HepG2 (cell line): Measurements from ENCODE around the gene C5orf58. TPM values are rescaled to one million over a fixed set of nuclear protein-coding genes. Genes with fewer than 3 reads are reported as not detected.

Experiments
- ATAC-seq: fragments of 200-7000 bp; cut with Tn5 transposase; 3 replicates; pipeline ENCODE4 v1.9.1; 2020; ENCODE audit warnings: mild to moderate bottlenecking, moderate library complexity
- BruUV-seq: library from RNA; stranded (reverse); fragments of 400-500 nt; replicated peaks from 2 replicates; lab custom pipeline; 2021; lab: Mats Ljungman, UMichigan
- CTCF ChIA-PET: fragments of 300-600 bp; formaldehyde crosslinking; extraction: SDS; loops from one replicate; lab custom pipeline; 2021; ENCODE audit warnings: low total read pairs, inconsistent platforms, low intra/inter-chr PET ratio; lab: Yijun Ruan, JAX
- POLR2A ChIA-PET: fragments of 350-600 bp; sonication (Branson Sonifier 250); formaldehyde crosslinking; loops from one replicate; lab custom pipeline; 2020; ENCODE audit warnings: antibody characterized with exemption, inconsistent platforms; lab: Yijun Ruan, JAX
- DNase-seq: peaks from one replicate; pipeline ENCODE4 v3.0.0-alpha.2; 2015; ENCODE audit warnings: low spot score
- FAIRE-seq: peaks from 3 replicates; lab custom pipeline; 2011; peaks lifted over from hg19 to GRCh38; lab: Jason Lieb, UNC
- H2AFZ ChIP-seq: one replicate; pipeline ENCODE4 v1.6.1; 2011; ENCODE audit warnings: low read length, inconsistent platforms
- H3K27ac ChIP-seq: fragments of 300-600 bp; 3 replicates; pipeline ENCODE4 v1.8.0; 2011; ENCODE audit warnings: mixed run types, mild to moderate bottlenecking, mixed read lengths, low read length, inconsistent platforms; ENCODE audit not compliant: insufficient read depth; ENCODE audit errors: extremely low read length
- H3K27me3 ChIP-seq, 2 experiments: fragments of 200-600 bp in 1 of 2; 2 replicates in 1 of 2; 3 replicates in 1 of 2; pipeline versions ENCODE4 v1.6.0 to v1.8.0; 2011; ENCODE audit warnings: low read length in 2 of 2, mild to moderate bottlenecking in 2 of 2, moderate library complexity in 2 of 2, inconsistent platforms in 1 of 2; ENCODE audit not compliant: insufficient read depth in 2 of 2, control insufficient read depth in 1 of 2
- H3K36me3 ChIP-seq, 2 experiments: fragments of 200-600 bp in 1 of 2; replicated peaks in 1 of 2; 2 replicates in 1 of 2; 3 replicates in 1 of 2; pipeline versions ENCODE4 v1.5.1 to v1.8.0; 2011; ENCODE audit warnings: low read length in 2 of 2, inconsistent platforms in 1 of 2; ENCODE audit not compliant: insufficient read depth in 2 of 2, control insufficient read depth in 1 of 2
- H3K4me1 ChIP-seq: 2 replicates; pipeline ENCODE4 v1.5.1; 2012; ENCODE audit warnings: low read length, inconsistent platforms; ENCODE audit not compliant: insufficient read depth
- H3K4me2 ChIP-seq: 2 replicates; pipeline ENCODE4 v1.6.0; 2011; ENCODE audit warnings: low read depth, low read length, inconsistent platforms
- H3K4me3 ChIP-seq, 3 experiments: fragments of 200-600 bp in 1 of 3; sonication (generic), shearing (Covaris generic) in 1 of 3; replicated peaks in 1 of 3; 2 replicates each; pipeline ENCODE4 v1.5.1; 2011 to 2016; ENCODE audit warnings: low read length in 3 of 3, inconsistent platforms in 2 of 3, low read depth in 2 of 3, mild to moderate bottlenecking in 2 of 3, control low read depth in 1 of 3, mixed read lengths in 1 of 3; ENCODE audit not compliant: insufficient read depth in 1 of 3
- H3K79me2 ChIP-seq: one replicate; pipeline ENCODE4 v1.6.1; 2011; ENCODE audit warnings: low read length, inconsistent platforms; ENCODE audit not compliant: insufficient read depth
- H3K9ac ChIP-seq: 2 replicates; pipeline ENCODE4 v1.6.0; 2011; ENCODE audit warnings: mild to moderate bottlenecking, low read depth, low read length, inconsistent platforms; ENCODE audit not compliant: insufficient read depth
- H3K9me3 ChIP-seq: 2 replicates; pipeline ENCODE4 v1.5.1; 2012; ENCODE audit warnings: mild to moderate bottlenecking, low read length
- H4K20me1 ChIP-seq: 2 replicates; pipeline ENCODE4 v1.6.0; 2011; ENCODE audit warnings: inconsistent platforms, mild to moderate bottlenecking, low read length, moderate library complexity; ENCODE audit not compliant: insufficient read depth
- DNMT3B ChIP-seq: conservative IDR thresholded peaks from 2 replicates; pipeline ENCODE4 v1.6.1; 2016; ENCODE audit warnings: missing biosample characterization, control low read depth
- HMGXB3 ChIP-seq: sonication (generic); formaldehyde crosslinking; IDR thresholded peaks from 2 replicates; pipeline ENCODE4 v1.4.0; 2020; ENCODE audit warnings: missing genetic modification reagents, borderline replicate concordance
- MIXL1 ChIP-seq: IDR thresholded peaks from 2 replicates; pipeline ENCODE4 v1.6.1; 2016
- NPAS2 ChIP-seq: sonication (generic); formaldehyde crosslinking; IDR thresholded peaks from 2 replicates; pipeline ENCODE4 v1.8.0; 2022; ENCODE audit warnings: mild to moderate bottlenecking, missing genetic modification reagents, borderline replicate concordance
- POGK ChIP-seq: sonication (generic); formaldehyde crosslinking; conservative IDR thresholded peaks from 2 replicates; pipeline ENCODE4 v1.8.0; 2022; ENCODE audit warnings: mild to moderate bottlenecking, moderate library complexity, missing genetic modification reagents
- POLR2A ChIP-seq, 2 experiments: IDR thresholded peaks; 2 replicates each; pipeline ENCODE4 v1.6.1; 2011; ENCODE audit warnings: low read depth in 2 of 2, low read length in 2 of 2, mild to moderate bottlenecking in 1 of 2, moderate library complexity in 1 of 2; ENCODE audit not compliant: insufficient read depth in 1 of 2
- RARA ChIP-seq: IDR thresholded peaks from 2 replicates; pipeline ENCODE4 v1.6.1; 2016; ENCODE audit warnings: missing genetic modification reagents, missing compliant biosample characterization
- RNF2 ChIP-seq: fragments of 450-650 bp; conservative IDR thresholded peaks from 2 replicates; pipeline ENCODE4 v1.6.1; 2016; ENCODE audit warnings: low read depth
- ZNF138 ChIP-seq: sonication (generic); formaldehyde crosslinking; IDR thresholded peaks from 2 replicates; pipeline ENCODE4 v1.5.0; 2020; ENCODE audit warnings: mild to moderate bottlenecking, low read depth, missing genetic modification reagents
- ZNF235 ChIP-seq: sonication (generic); formaldehyde crosslinking; IDR thresholded peaks from 2 replicates; pipeline ENCODE4 v1.8.1; 2023; ENCODE audit warnings: mild to moderate bottlenecking, missing genetic modification reagents, borderline replicate concordance
- ZNF253 ChIP-seq: sonication (generic); formaldehyde crosslinking; IDR thresholded peaks from 2 replicates; pipeline ENCODE4 v1.8.0; 2022; ENCODE audit warnings: mild to moderate bottlenecking, missing genetic modification reagents, borderline replicate concordance
- ZNF431 ChIP-seq: sonication (generic); formaldehyde crosslinking; IDR thresholded peaks from 2 replicates; pipeline ENCODE4 v1.9.0; 2022; ENCODE audit warnings: missing genetic modification reagents, low read depth, mild to moderate bottlenecking, borderline replicate concordance
- ZNF713 ChIP-seq: sonication (generic); formaldehyde crosslinking; IDR thresholded peaks from 2 replicates; pipeline ENCODE4 v1.4.0; 2020; ENCODE audit warnings: mild to moderate bottlenecking, missing genetic modification reagents
- ZNF746 ChIP-seq: sonication (generic); formaldehyde crosslinking; IDR thresholded peaks from 2 replicates; pipeline ENCODE4 v1.8.0; 2022; ENCODE audit warnings: mild to moderate bottlenecking, missing genetic modification reagents
- WGBS: methylation state at CpG from one replicate; pipeline ENCODE4 v1.1.6; 2017; ENCODE audit warnings: low lambda C conversion rate; 5-methylcytosine and 5-hydroxymethylcytosine counted together
- in situ Hi-C: cut with HindIII; loops from 2 replicates; pipeline ENCODE4 v1.10.0; 2017; ENCODE audit warnings: low pct_unique_long_range_greater_than_20kb; ENCODE audit not compliant: extremely low pct_ligation_motif_present
- intact Hi-C: fragments of 100-400 bp; cut with micrococcal nuclease; formaldehyde crosslinking; loops from one replicate; pipeline ENCODE4 v1.10.0; 2022; ENCODE audit not compliant: unreplicated experiment
- polyA plus RNA-seq, 8 experiments: library from polyadenylated mRNA; depleted of rRNA in 3 of 8; stranded (reverse) in 7 of 8; unstranded in 1 of 8; fragments of >200 nt; fragmentation: Illumina TruSeq in 4 of 8; extraction: Trizol in 4 of 8; gene quantifications; 2 replicates each; pipeline versions ENCODE4 v1.2.1 to v1.2.3, GENCODE V29; 2011 to 2016; ENCODE audit warnings: low read depth in 4 of 8, missing spikeins in 1 of 8, mixed read lengths in 1 of 8; ENCODE audit not compliant: insufficient read depth in 1 of 8
- total RNA-seq, 5 experiments: library from RNA; depleted of rRNA; stranded (reverse); fragments of >200 nt; fragmentation: Illumina TruSeq; extraction: Trizol; gene quantifications; 2 replicates each; pipeline ENCODE4 v1.2.3, GENCODE V29; 2016; ENCODE audit warnings: low read depth in 1 of 5

C5orf58 gene
- total and polyA plus RNA-seq, 2 of the 13 experiments (the other 11 are each of a cell fraction or from before 2014, with no cell fraction given), result not detected

GRCh38 chr5:170226129-170226615 is 6.6 kb upstream of the C5orf58 start (continued):
- TF ChIP-seq POGK (CRISPR knock-in tag), result no peak
- TF ChIP-seq ZNF253 (CRISPR knock-in tag), result no peak
- no peak for TF ChIP-seq ZNF713 (CRISPR knock-in tag)

- H3K9me3 ChIP-seq, result no peaks in the 10 kb centered on the region
- 4% methylated on average over 2 of the region's 2 CpGs for WGBS
- FAIRE-seq (no peak), DNase-seq (no peak), ATAC-seq (no peak)
- H3K36me3 ChIP-seq, result no peaks in the 10 kb centered on the region
- no peaks in the 10 kb centered on the region for H4K20me1 ChIP-seq
- no peaks in the 10 kb centered on the region for H3K4me1 ChIP-seq
- intact Hi-C loops (no loop called here), in situ Hi-C loops (loop anchor here (5.0 kb wide), 1 partner anchor 196 kb away; no protein-coding TSS in a partner anchor)
- POLR2A ChIA-PET, result no interaction called here
- no peak for TF ChIP-seq RARA (CRISPR knock-in tag)
- no peak for TF ChIP-seq ZNF235 (CRISPR knock-in tag)
- no peak for TF ChIP-seq ZNF431
- no peak for TF ChIP-seq HMGXB3 (CRISPR knock-in tag)
- TF ChIP-seq MIXL1 (CRISPR knock-in tag), result no peak
- no peak for TF ChIP-seq ZNF138
- no peak for TF ChIP-seq ZNF746
- TF ChIP-seq DNMT3B (CRISPR knock-in tag), result no peak
- no peak for TF ChIP-seq RNF2
- no peak for TF ChIP-seq POLR2A (IDR thresholded peaks at IDR 0.05; ENCODE audit: insufficient read depth in 1 of 2, low read depth in 2 of 2, low read length in 2 of 2)
- TF ChIP-seq NPAS2 (CRISPR knock-in tag), result no peak
- no peaks in the 10 kb centered on the region for H3K27me3 ChIP-seq
- no peak overlapping the region for H3K9ac ChIP-seq
- no peak overlapping the region for H3K27ac ChIP-seq
- no TSS peak for BruUV-seq
- no peak overlapping the region for H3K4me3 ChIP-seq
- H2AFZ ChIP-seq, result no peak overlapping the region
- CTCF ChIA-PET, result interaction anchor here (0.7 to 1.7 kb wide), 2 partner anchors 126 to 195 kb away, joined by 3 to 24 read pairs; no protein-coding TSS in a partner anchor
- H3K4me2 ChIP-seq, result no peak overlapping the region
- no peaks in the 10 kb centered on the region for H3K79me2 ChIP-seq
These were observed 6.1 kb upstream of the C5orf58 start for GRCh38 chr5:170226661-170227060.
